ENCODE measurements around the gene GRM7. TPM values are rescaled to one million over a fixed set of nuclear protein-coding genes. Genes with fewer than 3 reads are reported as not detected.
A peak's percentile ranks its signal among the peaks of the same experiment; 100 is the strongest.

Gene GRM7
- total RNA-seq, 1 donor from 2014 or later = 4.1 TPM

DNA sequence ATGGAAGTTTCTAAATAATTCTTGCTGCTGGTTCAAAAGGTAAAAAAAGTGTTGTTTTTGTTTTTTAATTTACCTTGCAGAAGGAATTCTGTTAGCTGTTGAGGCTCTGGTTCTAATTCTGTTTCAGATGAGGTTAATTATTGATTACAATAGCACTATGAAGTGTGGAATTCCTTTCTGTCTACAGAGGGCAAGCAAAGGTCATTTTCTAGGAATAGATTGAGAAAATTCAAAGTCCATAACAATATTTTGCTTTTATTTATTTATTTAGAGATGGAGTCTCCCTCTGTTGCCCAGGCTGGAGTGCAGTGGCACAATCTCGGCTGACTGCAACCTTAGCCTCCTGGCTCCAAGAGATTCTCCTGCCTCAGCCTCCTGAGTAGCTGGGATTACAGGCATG, 789.6 kb downstream of the GRM7 start:
- no peak for DNase-seq (ENCODE audit: low spot score)

- DNase-seq (ENCODE audit: low spot score) = no peak
Observed at GRCh38 chr3:7651274-7651673, 790.4 kb downstream of the GRM7 start.

- DNase-seq (ENCODE audit: low spot score) = no peak
Observed at GRCh38 chr3:7657214-7658112, 796.5 kb downstream of the GRM7 start.

GRCh38 chr3:7658294-7658693, 797.4 kb downstream of the GRM7 start:
- peak; percentile 27 for DNase-seq (ENCODE audit: low spot score)

- DNase-seq (ENCODE audit: low spot score) = no peak
Observed at GRCh38 chr3:7659079-7659478, 798.2 kb downstream of the GRM7 start.

DNA sequence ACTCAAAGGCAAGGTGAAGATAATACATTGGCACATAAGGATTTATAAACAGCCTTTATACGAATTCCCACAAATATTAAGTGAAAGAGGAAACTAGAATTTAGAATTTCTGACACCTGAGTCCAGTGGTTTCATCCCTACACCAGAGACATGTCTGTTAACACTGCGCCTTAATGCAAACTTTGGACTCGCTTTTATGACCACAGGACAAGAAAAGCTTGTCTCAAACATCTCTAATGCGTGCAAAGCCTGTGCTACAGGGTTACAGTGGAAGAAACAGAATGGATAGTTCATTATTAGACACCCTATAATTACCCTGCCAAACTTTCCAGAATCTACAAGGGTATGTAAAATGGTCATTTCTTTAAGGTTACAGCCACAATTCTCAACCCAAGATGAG, 802.9 kb downstream of the GRM7 start:
- no peak for DNase-seq (ENCODE audit: low spot score)

DNA sequence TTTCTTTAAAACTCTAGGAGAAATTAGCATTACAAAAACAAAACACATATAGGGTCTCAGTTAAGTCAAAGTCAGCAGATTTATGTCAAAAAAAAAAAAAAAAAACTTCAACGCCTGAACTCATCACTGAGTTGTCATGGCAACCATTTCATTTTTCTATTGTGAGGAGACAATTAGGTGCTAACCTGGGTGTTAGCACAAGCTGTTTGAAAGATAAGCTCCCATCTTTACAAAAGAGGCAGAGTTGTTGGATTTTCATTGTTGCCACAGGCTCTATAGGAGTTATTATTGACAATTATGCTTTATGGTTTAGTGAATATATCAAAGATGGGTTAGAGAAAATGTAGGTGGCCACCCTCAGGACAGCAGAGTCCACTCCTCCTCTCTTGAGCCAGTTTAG, 806.9 kb downstream of the GRM7 start:
- no peak for DNase-seq (ENCODE audit: low spot score)

GRCh38 chr3:7669641-7670040, 808.7 kb downstream of the GRM7 start:
- no peak for DNase-seq (ENCODE audit: low spot score)

DNA sequence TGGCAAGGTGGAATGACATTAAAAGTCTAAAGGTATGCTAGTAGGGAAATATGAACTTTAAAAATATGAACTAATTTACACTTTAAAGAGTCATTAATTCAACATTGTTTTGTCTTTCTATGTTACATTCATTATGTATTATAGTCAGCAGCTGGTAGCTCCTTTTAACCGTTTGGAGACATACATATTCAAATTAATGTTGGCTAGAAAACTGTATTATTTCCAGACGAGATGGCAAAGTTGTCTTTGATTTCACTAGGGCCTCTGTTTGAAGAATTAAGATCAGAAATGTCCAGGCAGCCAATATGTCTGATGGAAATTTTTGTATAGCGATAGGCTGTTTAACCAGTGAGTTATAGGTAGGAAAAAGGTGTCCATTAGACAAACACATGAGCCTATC, 817.6 kb downstream of the GRM7 start:
- no peak for DNase-seq (ENCODE audit: low spot score)

DNA sequence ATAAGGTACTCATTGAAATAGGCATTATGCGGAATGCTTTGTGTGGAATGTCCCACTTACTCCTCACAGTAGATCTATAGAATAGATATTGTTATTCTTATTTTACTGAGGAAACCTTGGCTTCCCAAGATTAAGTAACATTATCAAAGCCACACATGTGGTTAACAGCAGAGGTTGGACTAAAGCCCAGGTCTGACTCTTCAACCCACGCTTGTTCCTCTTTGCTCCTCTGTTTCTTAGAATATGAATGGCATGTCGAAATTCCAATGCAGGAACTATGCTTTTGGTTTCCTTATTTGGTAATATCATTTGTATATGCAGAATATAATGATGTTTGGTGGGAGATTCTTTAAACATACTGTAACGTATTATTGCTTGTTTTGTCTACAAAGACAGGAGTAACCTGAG, 821.9 kb downstream of the GRM7 start:
- DNase-seq (ENCODE audit: low spot score) = peak; percentile 58

GRCh38 chr3:7683426-7683825, 822.5 kb downstream of the GRM7 start:
- DNase-seq (ENCODE audit: low spot score) = no peak

GRCh38 chr3:7684182-7684715, 823.3 kb downstream of the GRM7 start:
- DNase-seq (ENCODE audit: low spot score) = no peak

DNA sequence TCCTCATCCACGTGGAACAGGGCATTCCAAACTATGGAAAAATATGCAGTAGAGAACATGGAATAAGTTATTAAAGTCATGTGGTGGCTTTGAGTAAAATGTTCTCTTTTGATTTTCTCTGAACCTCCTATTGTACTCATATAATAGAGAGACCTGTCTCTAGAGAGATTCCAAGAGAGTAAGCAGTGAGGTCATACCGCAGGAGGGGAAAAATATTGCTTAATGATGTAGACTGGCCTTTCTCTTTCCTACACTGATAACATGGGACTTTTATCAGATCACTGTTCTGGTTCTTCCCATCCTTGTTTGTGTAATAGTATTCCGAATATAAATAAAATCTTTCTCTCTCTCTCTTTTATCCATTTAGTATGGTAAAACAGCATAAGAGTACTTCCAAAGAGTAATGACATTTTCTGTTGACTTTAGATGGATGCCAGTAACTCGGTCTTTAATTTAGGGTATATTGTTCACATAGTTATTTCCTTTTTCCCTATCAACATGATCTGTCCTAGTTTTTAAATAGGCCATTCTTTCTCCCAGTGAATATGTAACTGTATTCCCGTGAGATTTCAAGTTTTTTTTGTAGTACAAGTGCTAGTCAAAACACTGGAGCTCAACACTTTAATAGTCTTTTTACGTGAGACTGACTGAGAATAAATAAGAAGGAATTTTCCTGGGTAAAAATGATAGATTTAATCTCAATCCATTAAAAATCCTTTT, 826.7 kb downstream of the GRM7 start:
- DNase-seq (ENCODE audit: low spot score) = no peak

GRCh38 chr3:7692866-7693265, 832.0 kb downstream of the GRM7 start:
- no peak for DNase-seq (ENCODE audit: low spot score)

DNA sequence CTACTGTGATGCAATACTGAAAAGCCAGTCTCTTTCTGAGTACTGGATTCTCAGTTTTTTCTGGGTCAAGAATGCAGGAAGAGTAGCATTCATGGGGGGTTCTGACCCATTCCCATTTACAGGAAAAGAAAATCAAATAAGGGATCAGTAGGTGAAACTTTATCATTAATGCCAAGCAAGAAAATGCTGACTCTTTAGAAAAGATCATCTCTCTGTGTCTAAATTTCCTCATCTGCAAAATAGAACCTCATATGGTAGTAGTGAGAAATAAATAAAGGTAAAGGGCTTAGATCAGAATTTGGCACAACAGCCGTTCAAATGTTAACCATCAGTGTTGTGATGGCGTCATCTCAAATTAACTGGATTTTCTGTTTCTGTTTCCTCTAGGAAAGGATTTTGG, 833.1 kb downstream of the GRM7 start:
- no peak for DNase-seq (ENCODE audit: low spot score)

GRCh38 chr3:7695049-7695448, 834.1 kb downstream of the GRM7 start:
- no peak for DNase-seq (ENCODE audit: low spot score)

- no peak for DNase-seq (ENCODE audit: low spot score)
Observed at GRCh38 chr3:7696320-7696719, 835.4 kb downstream of the GRM7 start.

GRCh38 chr3:7697548-7697947, 836.6 kb downstream of the GRM7 start:
- peak; percentile 52 for DNase-seq (ENCODE audit: low spot score)

GRCh38 chr3:7700539-7700938, 839.6 kb downstream of the GRM7 start:
- no peak for DNase-seq (ENCODE audit: low spot score)

- DNase-seq (ENCODE audit: low spot score) = no peak
Observed at GRCh38 chr3:7700977-7701376, 840.1 kb downstream of the GRM7 start.

- no peak for DNase-seq (ENCODE audit: low spot score)
Observed at GRCh38 chr3:7707187-7707586, 846.3 kb downstream of the GRM7 start.

- DNase-seq (ENCODE audit: low spot score) = no peak
Observed at GRCh38 chr3:7709376-7710082, 848.6 kb downstream of the GRM7 start.
